ENCODE data around the gene ENTPD8.

Gene ENTPD8

GRCh38 chr9:137441289-137441934, at the start of gene ENTPD8:
TSS of gene ENTPD8 (minus strand) at chr9:137441357. CDS start at chr9:137438285, 3,072 bp downstream.
- no peak for DNase-seq

- no peak for DNase-seq
Observed at GRCh38 chr9:137490532-137491186, 49.5 kb upstream of the ENTPD8 start.

GRCh38 chr9:137488906-137489305, 47.7 kb upstream of the ENTPD8 start:
- no peak for DNase-seq

GRCh38 chr9:137488327-137488653, 47.1 kb upstream of the ENTPD8 start:
- DNase-seq, result no peak

GRCh38 chr9:137487454-137488326, 46.5 kb upstream of the ENTPD8 start:
- DNase-seq, result no peak

GRCh38 chr9:137486545-137487453, 45.6 kb upstream of the ENTPD8 start:
- DNase-seq, result no peak

GRCh38 chr9:137486141-137486490, 45.0 kb upstream of the ENTPD8 start:
- DNase-seq, result no peak

GRCh38 chr9:137485343-137486140, 44.4 kb upstream of the ENTPD8 start:
- DNase-seq, result no peak

- no peak for DNase-seq
Observed at GRCh38 chr9:137484551-137485315, 43.6 kb upstream of the ENTPD8 start.

GRCh38 chr9:137482094-137482781, 41.1 kb upstream of the ENTPD8 start:
- DNase-seq, result no peak

- no peak for DNase-seq
Observed at GRCh38 chr9:137480686-137481683, 39.8 kb upstream of the ENTPD8 start.

GRCh38 chr9:137479892-137480685, 38.9 kb upstream of the ENTPD8 start:
- DNase-seq, result no peak

- no peak for DNase-seq
Observed at GRCh38 chr9:137478962-137479861, 38.1 kb upstream of the ENTPD8 start.

GRCh38 chr9:137478613-137478961, 37.4 kb upstream of the ENTPD8 start:
- no peak for DNase-seq

GRCh38 chr9:137477778-137478612, 36.8 kb upstream of the ENTPD8 start:
- DNase-seq, result no peak

- no peak for DNase-seq
Observed at GRCh38 chr9:137476856-137477255, 35.7 kb upstream of the ENTPD8 start.

Measured in stimulated activated naive CD4-positive, alpha-beta T cell treated with Interleukin-2 at 50 U/mL for 16 hours (primary cell).